SK-N-MC (cell line): ENCODE results near the gene APMAP.
"Not testable (repeated sequence)": the region's sequence is repeated elsewhere in the genome, so short reads cannot be mapped to it uniquely, and the experiment has no call there.

Experiments used
- DNase-seq: peaks from one replicate; pipeline ENCODE4 v3.0.0-alpha.2; 2011; ENCODE audit warnings: low read depth, low spot score
- H3K27ac ChIP-seq: fragments of 200-600 bp; sonication (generic); 2 replicates; pipeline ENCODE4 v1.5.1; 2016; ENCODE audit warnings: mixed run types
- H3K36me3 ChIP-seq: fragments of 200-600 bp; sonication (generic); 2 replicates; pipeline ENCODE4 v1.6.1; 2017; ENCODE audit warnings: antibody characterized with exemption, low read length, mixed read lengths; ENCODE audit not compliant: insufficient read depth
- H3K4me3 ChIP-seq: fragments of 200-600 bp; sonication (generic); 2 replicates; pipeline ENCODE4 v1.5.1; 2016
- H3K9ac ChIP-seq: fragments of 200-600 bp; sonication (generic); 2 replicates; pipeline ENCODE4 v1.8.0; 2017; ENCODE audit warnings: mixed run types, mixed read lengths; ENCODE audit not compliant: insufficient read length
- H3K9me3 ChIP-seq: fragments of 200-600 bp; sonication (generic); 2 replicates; pipeline ENCODE4 v1.6.1; 2017; ENCODE audit warnings: low read depth, mild to moderate bottlenecking, antibody characterized with exemption, low read length, moderate library complexity, mixed read lengths
- EZH2 ChIP-seq: fragments of 200-600 bp; sonication (generic); IDR thresholded peaks from one replicate; pipeline ENCODE4 v1.6.1; 2017; ENCODE audit warnings: antibody characterized with exemption
- FOXP2 ChIP-seq: optimal IDR thresholded peaks from 2 replicates; pipeline ENCODE3; 2011; ENCODE audit warnings: mild to moderate bottlenecking, moderate library complexity; ENCODE audit not compliant: insufficient read depth; ENCODE audit errors: extremely low read length, control extremely low read depth
- POLR2AphosphoS5 ChIP-seq: IDR thresholded peaks from 2 replicates; pipeline ENCODE4 v1.6.1; 2012; ENCODE audit warnings: mild to moderate bottlenecking, low read depth, low read length, borderline replicate concordance

APMAP gene

DNA sequence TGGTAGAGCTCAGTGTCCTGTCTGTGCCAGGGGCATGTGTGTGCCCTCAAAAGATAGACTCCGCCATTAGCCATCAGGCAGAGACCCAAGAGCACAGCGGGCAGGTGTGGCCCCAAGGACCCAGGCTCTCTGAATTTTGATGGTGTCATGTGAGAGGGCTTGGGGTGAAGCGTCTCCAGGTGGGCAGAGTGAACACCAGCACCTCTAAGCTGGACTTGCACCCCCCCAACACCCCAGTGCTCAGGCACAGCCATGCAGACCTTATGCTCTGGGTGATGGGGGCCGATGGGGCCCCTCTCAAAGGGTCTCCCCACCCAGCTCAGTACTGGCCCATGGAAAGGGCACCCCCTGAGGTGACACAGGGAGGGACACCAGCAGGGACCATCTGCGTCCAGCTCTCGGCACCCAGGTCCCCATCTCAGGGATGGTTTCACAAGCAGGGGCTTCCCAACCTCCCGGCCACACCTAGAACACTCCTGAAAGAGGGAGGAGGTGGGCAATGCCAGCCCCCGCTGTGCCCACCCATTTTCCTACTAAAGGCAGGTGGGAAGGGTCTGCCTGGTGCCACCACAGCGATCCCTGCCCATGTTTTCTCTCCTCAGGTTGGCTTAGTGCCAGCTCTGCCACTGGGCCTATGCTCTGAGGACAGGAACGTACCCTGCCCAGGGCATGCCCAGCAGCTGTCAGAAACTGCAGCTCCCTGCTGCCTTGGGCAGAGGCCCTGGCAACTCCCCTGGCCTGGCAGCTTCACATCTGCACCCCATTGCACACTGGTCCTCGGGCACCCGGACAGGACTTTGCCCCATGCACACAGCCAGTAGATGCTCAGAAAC, 40.0 kb downstream of the APMAP start:
- Histone ChIP-seq H3K27ac (no peak overlapping the region), H3K9me3 (no peaks in the 10 kb centered on the region), H3K4me3 (no peak overlapping the region), H3K9ac (no peak overlapping the region), H3K36me3 (no peaks in the 10 kb centered on the region)
- TF ChIP-seq EZH2 (no peak), FOXP2 (no peak), POLR2AphosphoS5 (no peak)
- DNase-seq: no peak

DNA sequence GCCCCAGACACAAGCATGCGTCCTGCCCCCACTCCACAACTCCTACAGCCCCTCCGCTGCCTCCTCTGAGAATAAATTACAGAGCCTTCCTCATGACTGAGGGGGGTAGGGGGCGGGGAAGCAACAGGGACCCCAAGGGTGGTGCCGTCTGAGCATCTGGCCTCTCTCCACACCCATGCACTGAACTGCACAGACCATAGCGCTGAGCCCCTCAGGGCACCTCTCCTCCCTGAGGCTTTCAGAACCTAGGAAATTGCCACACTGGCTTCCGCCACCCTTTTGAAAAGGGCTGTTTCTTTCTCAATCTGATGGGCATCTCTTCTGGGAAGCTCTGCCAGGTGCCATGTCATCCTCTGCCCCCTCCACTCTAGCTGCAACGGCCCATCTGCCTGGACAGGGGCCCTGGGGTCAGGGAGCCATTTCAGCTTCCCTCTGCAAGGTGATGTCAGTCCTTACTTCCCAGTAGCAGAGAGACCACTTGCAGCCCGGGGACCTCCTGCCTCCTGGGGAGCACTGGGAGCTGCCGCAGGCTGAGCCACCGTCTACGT, 40.9 kb downstream of the APMAP start:
- Histone ChIP-seq H3K9me3 (no peaks in the 10 kb centered on the region), H3K27ac (no peak overlapping the region), H3K9ac (no peak overlapping the region), H3K36me3 (no peaks in the 10 kb centered on the region), H3K4me3 (no peak overlapping the region)
- no peak for DNase-seq
- TF ChIP-seq EZH2 (no peak), FOXP2 (no peak), POLR2AphosphoS5 (no peak)

DNA sequence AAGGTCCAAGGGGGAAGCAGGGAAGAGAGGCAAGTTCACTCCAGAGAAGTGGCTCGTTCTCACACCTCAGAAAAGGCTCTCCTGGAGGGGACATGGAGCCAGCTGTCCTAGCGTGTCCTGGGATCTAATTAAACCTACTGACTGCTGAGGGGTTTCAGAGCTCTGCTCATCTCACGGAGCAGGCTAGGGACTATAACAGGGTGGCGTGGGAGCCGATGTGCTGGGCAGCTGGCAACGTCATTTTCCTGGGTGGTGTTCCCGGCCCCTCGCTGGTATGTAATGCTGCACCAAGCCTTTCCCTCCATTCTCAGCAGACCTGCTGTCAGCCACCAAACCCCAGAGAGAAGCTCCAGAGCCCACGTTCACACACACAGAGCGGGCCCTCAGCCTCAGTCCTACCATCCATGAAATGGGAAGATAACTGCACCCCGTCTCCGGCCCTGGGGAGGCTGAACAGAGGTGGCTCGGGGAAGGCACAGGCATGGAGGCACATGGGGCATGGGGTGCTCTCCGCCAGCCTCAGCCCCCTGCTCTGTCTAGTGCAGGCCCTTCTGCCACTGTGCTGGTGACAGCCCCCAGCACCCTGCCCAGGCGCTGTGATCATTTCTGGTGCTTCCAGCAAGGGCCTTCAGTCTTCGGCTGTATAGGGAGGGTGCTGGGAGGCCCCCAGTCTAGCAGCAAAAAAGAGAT, 41.6 kb downstream of the APMAP start:
- no peaks in the 10 kb centered on the region for H3K36me3 ChIP-seq
- no peak overlapping the region for H3K9ac ChIP-seq
- H3K9me3 ChIP-seq: no peaks in the 10 kb centered on the region
- TF ChIP-seq EZH2 (no peak), FOXP2 (no peak), POLR2AphosphoS5 (no peak)
- DNase-seq: no peak
- no peak overlapping the region for H3K27ac ChIP-seq
- no peak overlapping the region for H3K4me3 ChIP-seq

DNA sequence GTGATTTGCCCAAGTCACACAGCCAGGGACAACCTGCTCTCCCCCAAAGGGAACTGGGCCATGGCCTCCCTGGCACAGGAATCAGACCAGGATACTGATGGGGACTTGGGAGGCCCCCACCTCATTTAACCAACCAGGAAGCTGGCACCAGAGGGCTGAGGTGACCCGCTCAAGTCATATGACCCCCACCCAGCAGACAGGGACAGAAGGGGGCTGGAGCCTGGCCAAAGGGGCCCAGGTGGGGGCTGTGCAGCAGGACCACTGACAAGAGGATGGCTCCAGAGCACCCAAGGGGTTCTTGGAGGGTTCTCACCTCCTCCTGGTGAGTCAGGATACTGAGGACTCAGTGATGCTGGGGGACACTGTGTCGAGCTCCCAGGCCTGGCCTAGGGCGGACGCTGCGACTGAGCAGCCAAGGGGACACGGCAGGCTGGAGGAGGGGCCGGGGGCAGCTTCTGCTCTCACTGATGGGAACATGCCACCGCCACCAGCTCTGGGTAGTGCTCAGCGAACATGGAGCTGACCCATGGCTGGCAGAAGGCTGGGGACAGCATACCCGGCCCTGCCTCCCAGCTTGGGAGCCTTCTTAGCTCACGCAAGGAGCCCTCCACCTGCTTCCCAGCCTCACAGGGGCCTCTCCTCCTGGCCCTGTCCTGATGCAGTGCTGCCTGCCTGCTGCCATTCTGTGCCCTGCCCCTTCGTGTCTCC, 42.3 kb downstream of the APMAP start:
- no peak overlapping the region for H3K27ac ChIP-seq

DNA sequence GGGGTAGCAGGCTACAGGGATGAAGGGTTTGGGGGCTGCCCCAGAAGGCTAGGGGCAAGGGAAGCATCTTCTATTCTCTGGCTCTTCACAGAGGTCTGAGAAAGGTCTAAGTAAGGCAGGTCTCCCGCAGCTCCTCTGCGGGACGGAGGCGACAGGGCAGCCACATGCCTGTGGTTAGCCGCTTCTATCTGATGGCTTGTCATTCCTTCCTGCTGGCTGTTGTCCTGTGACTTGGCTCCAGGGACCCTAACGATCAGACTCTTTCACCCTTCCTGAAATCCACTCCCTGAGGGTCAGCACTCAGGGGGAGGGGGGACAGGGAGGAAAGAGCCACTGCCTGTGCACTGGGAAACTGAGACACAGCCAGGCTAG, 42.8 kb downstream of the APMAP start:
- H3K9ac ChIP-seq: no peak overlapping the region
- H3K27ac ChIP-seq: no peak overlapping the region
- DNase-seq: no peak
- no peak overlapping the region for H3K4me3 ChIP-seq
- no peak for TF ChIP-seq FOXP2
- no peak for TF ChIP-seq EZH2
- TF ChIP-seq POLR2AphosphoS5: no peak
- no peaks in the 10 kb centered on the region for H3K9me3 ChIP-seq
- H3K36me3 ChIP-seq: no peaks in the 10 kb centered on the region

More for the DNA sequence above, 42.3 kb downstream of the APMAP start:
- Histone ChIP-seq H3K36me3 (no peaks in the 10 kb centered on the region), H3K9ac (no peak overlapping the region), H3K9me3 (no peaks in the 10 kb centered on the region), H3K4me3 (no peak overlapping the region)
- DNase-seq: no peak
- no peak for TF ChIP-seq FOXP2
- no peak for TF ChIP-seq POLR2AphosphoS5
- no peak for TF ChIP-seq EZH2

DNA sequence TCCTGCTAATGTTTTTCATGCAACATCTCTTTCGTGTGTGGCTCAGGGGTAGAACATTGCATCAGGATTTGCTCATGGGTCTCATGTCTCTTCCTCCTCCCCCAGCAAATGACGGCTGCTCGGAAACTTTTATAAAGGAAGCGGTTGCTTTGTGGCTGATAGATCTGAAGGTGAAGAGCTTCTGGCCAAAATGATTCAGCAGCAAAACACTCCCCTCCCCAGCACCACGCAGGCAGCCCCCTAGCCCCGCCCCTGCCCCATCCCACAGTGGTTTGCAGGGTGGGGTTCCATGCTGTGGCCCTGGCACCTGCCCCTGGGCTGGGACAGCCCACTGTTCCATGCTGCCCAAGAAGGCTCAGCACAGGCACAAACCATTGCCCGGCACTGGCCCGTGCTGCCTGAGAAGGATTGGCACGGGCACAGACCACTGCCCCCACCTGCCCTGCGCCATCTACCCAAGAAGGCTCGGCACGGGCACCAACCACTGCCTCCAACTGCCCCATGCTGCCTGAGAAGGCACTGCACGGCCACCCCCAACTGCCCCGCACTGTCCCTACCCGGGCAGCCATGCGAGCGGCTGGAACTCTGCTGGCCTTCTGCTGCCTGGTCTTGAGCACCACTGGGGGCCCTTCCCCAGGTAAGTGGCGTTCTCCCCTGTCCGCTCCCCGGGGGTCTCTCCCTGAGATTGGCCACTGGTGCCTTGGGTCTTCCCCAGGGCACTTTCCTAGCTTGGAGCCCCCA, 43.4 kb downstream of the APMAP start, which contains the start of gene CST7:
TSS of gene CST7 (plus strand) at position 331 of the 741 bp plus-strand sequence. CDS start at position 568, 237 bp downstream.
- no peak for DNase-seq
- no peak within 1 kb of the TSS for H3K9ac ChIP-seq

DNA sequence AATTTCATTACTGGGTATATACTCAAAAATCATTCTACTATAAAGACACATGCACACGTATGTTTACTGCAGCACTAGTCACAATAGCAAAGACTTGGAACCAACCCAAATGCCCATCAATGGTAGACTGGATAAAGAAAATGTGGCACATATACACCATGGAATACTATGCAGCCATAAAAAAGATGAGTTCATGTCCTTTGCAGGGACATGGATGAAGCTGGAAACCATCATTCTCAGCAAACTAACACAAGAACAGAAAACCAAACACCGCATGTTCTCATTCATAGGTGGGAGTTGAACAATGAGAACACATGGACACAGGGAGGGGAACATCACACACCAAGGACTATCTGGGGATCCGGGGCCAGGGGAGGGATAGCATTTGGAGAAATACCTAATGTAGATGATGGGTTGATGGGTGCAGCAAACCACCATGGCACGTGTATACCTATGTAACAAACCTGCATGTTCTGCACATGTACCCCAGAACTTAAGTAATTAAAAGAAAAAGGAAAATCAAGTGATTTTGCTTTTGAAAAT, 44.1 kb downstream of the APMAP start:
- H3K9me3 ChIP-seq, H3K36me3 ChIP-seq, DNase-seq, H3K27ac ChIP-seq, H3K4me3 ChIP-seq, H3K9ac ChIP-seq: not testable (repeated sequence)

More for the DNA sequence above, 43.4 kb downstream of the APMAP start, which contains the start of gene CST7:
- H3K9me3 ChIP-seq: no peaks in the 10 kb centered on the region
- H3K36me3 ChIP-seq: no peaks in the 10 kb centered on the region
- no peak within 1 kb of the TSS for H3K4me3 ChIP-seq
- TF ChIP-seq FOXP2 (no peak), POLR2AphosphoS5 (no peak), EZH2 (no peak)
- no peak within 1 kb of the TSS for H3K27ac ChIP-seq

DNA sequence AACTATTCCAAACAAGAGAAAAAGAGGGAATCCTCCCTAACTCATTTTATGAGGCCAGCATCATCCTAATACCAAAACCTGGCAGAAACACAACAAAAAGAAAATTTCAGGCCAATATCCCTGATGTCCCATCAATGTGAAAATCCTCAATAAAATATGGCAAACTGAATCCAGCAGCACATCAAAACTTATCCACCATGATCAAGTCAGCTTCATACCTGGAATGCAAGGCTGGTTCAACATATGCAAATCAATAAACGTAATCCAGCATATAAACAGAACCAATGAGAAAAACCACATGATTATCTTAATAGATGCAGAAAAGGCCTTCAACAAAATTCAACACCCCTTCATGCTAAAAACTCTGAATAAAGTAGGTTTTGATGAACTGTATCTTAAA, 46.2 kb downstream of the APMAP start:
- H3K27ac ChIP-seq, H3K9ac ChIP-seq, H3K36me3 ChIP-seq, DNase-seq, H3K4me3 ChIP-seq, H3K9me3 ChIP-seq: not testable (repeated sequence)
